HG02943 (cell line): ENCODE data around the gene INSR.

Experiments used
- ATAC-seq: cut with Tn5 transposase; IDR thresholded peaks from one replicate; pipeline ENCODE4 v1.9.1; 2021; ENCODE audit warnings: mild to moderate bottlenecking, low read depth, moderate library complexity; ENCODE audit not compliant: unreplicated experiment

The INSR gene

GRCh38 chr19:7063764-7064418, 230.3 kb downstream of the INSR start:
- ATAC-seq = no peak

GRCh38 chr19:7063339-7063738, 230.9 kb downstream of the INSR start:
- no peak for ATAC-seq
